Gastroesophageal sphincter (tissue), 3 donors: Measurements from ENCODE around the gene FAM222B.

Source experiments
- EP300 ChIP-seq: sonication (generic); formaldehyde crosslinking; IDR thresholded peaks from one replicate; pipeline ENCODE4 v1.6.1; 2017; ENCODE audit warnings: antibody characterized with exemption, mild to moderate bottlenecking
- POLR2A ChIP-seq, 2 donors: fragments of 450-650 bp; IDR thresholded peaks; one replicate each; pipeline ENCODE4 v1.6.1; 2017; ENCODE audit warnings: antibody characterized with exemption in 2 of 2, mild to moderate bottlenecking in 2 of 2, moderate library complexity in 1 of 2
- TF ChIP-seq, protein P1 (sequence below), 4 experiments: fragments of 200-600 bp in 2 of 4; fragments of 450-650 bp in 2 of 4; sonication (generic) in 1 of 4; IDR thresholded peaks; one replicate each; pipeline ENCODE4 v1.5.1; 2017 to 2019; ENCODE audit warnings: antibody characterized with exemption in 4 of 4, mild to moderate bottlenecking in 2 of 4, moderate library complexity in 2 of 4

DNA sequence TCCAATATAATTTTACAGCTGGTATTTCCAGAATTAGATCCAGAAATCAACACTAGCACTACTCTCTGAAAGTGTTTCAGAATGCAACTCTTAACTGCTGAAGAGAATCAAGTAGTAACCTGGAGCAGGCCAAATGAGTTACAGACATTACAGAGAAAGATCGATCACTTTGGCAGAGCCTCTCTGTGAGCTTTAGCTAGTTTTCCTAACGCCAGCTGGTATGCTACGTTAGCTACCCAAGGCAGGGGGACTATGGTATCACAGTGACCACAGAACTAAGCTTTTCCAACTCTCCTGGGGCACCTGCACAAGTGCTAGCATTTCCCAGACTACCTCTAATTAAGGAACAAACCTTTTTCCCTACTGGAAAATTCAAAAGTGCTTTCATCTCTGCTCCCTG lies 68.4 kb downstream of the FAM222B start:
- TF ChIP-seq, protein P1, sequence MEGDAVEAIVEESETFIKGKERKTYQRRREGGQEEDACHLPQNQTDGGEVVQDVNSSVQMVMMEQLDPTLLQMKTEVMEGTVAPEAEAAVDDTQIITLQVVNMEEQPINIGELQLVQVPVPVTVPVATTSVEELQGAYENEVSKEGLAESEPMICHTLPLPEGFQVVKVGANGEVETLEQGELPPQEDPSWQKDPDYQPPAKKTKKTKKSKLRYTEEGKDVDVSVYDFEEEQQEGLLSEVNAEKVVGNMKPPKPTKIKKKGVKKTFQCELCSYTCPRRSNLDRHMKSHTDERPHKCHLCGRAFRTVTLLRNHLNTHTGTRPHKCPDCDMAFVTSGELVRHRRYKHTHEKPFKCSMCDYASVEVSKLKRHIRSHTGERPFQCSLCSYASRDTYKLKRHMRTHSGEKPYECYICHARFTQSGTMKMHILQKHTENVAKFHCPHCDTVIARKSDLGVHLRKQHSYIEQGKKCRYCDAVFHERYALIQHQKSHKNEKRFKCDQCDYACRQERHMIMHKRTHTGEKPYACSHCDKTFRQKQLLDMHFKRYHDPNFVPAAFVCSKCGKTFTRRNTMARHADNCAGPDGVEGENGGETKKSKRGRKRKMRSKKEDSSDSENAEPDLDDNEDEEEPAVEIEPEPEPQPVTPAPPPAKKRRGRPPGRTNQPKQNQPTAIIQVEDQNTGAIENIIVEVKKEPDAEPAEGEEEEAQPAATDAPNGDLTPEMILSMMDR (IDR thresholded peaks at IDR 0.05), result no peak
- no peak for TF ChIP-seq POLR2A (IDR thresholded peaks at IDR 0.05)
- TF ChIP-seq EP300, result no peak
